Heart left ventricle (tissue), 16 donors: ENCODE data around the gene XCL2. TPM values are rescaled to one million over a fixed set of nuclear protein-coding genes. Genes with fewer than 3 reads are reported as not detected.
"Not testable (repeated sequence)": the region's sequence is repeated elsewhere in the genome, so short reads cannot be mapped to it uniquely, and the experiment has no call there.

Experiments
- ATAC-seq, 4 donors: fragments of 200-7000 bp; cut with Tn5 transposase; one replicate each; pipeline ENCODE4 v1.9.1; 2020 to 2022; ENCODE audit warnings: moderate library complexity in 4 of 4, mild to moderate bottlenecking in 3 of 4, moderate number of reproducible peaks in 1 of 4
- DNase-seq, 5 donors: peaks; one replicate each; pipeline ENCODE4 v3.0.0-alpha.2; 2020
- H3K27ac ChIP-seq, 12 donors: fragments of 200-600 bp; sonication (generic) in 4 of 12; one replicate each; pipeline versions ENCODE4 v1.5.0 to v1.8.0; 2016 to 2022; ENCODE audit warnings: mild to moderate bottlenecking in 2 of 12
- H3K27me3 ChIP-seq, 9 donors: fragments of 200-600 bp; sonication (generic) in 2 of 9; one replicate each; pipeline versions ENCODE4 v1.5.1 to v1.8.0; 2016 to 2022; ENCODE audit warnings: mild to moderate bottlenecking in 3 of 9
- H3K36me3 ChIP-seq, 9 donors: fragments of 200-600 bp; sonication (generic) in 2 of 9; one replicate each; pipeline versions ENCODE4 v1.5.0 to v1.8.0; 2018 to 2022; ENCODE audit warnings: mild to moderate bottlenecking in 2 of 9
- H3K4me1 ChIP-seq, 12 donors: fragments of 200-600 bp; sonication (generic) in 4 of 12; one replicate each; pipeline versions ENCODE4 v1.5.0 to v1.8.0; 2016 to 2022; ENCODE audit warnings: mild to moderate bottlenecking in 3 of 12
- H3K4me3 ChIP-seq, 12 donors: fragments of 200-600 bp; sonication (generic) in 4 of 12; one replicate each; pipeline versions ENCODE4 v1.5.0 to v1.8.0; 2017 to 2022; ENCODE audit warnings: mild to moderate bottlenecking in 9 of 12, moderate library complexity in 4 of 12
- H3K9me3 ChIP-seq, 12 donors: fragments of 200-600 bp; sonication (generic) in 4 of 12; one replicate each; pipeline versions ENCODE4 v1.5.0 to v1.8.0; 2016 to 2022; ENCODE audit warnings: mild to moderate bottlenecking in 1 of 12
- CTCF ChIP-seq, 12 donors: fragments of 200-600 bp; sonication (generic) in 4 of 12; IDR thresholded peaks; one replicate each; pipeline versions ENCODE4 v1.5.0 to v1.8.0; 2018 to 2022; ENCODE audit warnings: antibody characterized with exemption in 12 of 12, mild to moderate bottlenecking in 5 of 12
- POLR2A ChIP-seq, 2 donors: fragments of 450-650 bp; IDR thresholded peaks; one replicate each; pipeline ENCODE4 v1.6.1; 2017; ENCODE audit warnings: antibody characterized with exemption in 2 of 2, mild to moderate bottlenecking in 2 of 2, moderate library complexity in 2 of 2
- WGBS, 4 donors: extraction: QIAGEN DNeasy Blood & Tissue Kit in 2 of 4; methylation state at CpG; one replicate each; pipeline versions ENCODE4 v1.1.5 to v1.1.7; 2013 to 2018; 5-methylcytosine and 5-hydroxymethylcytosine counted together
- intact Hi-C, 10 donors: fragments of 100-400 bp; cut with DNase I; formaldehyde crosslinking; loops; one replicate each; pipeline versions ENCODE4 v1.11.1 to v1.14.2; 2022
- polyA plus RNA-seq, 2 donors: library from polyadenylated mRNA; stranded (reverse); fragments of 200-250 nt; gene quantifications; one replicate each; pipeline ENCODE4 v1.2.3, GENCODE V29; 2013
- total RNA-seq, 9 donors: library from RNA; depleted of rRNA in 2 of 9; stranded (reverse); fragments of >200 nt in 2 of 9; fragmentation: NEBNext Ultra II Directional in 3 of 9; extraction: Animal tissue kit (Norgen Biotek cat#: 25700) in 3 of 9; gene quantifications; one replicate each; pipeline versions ENCODE4 v1.1.0 to v1.2.4, GENCODE V29; 2016 to 2023
- donor health status: ischemic (EF 13 %, LVEDD 7.1; RV severe dilation, severe dysfunction).
- donor health status: healthy with polysubstance abuse.
- donor health status: DM: no; HTN: yes; CAD: no.
- donor health status: DM: no; HTN: no; CAD: no.
- donor health status: ischemic (EF 25% LVEDD 6.9; RV normal size, moderate dysfunction).
- donor health status: ischemic (EF 25% LVEDD 5.7; RV mildly dilated, moderate dysfunction).
- donor health status: healthy.
- donor health status: DM: yes; HTN: yes; CAD: no.
- donor health status: ischemic (EF 35%, LVEDD 5.7; RV mildly dilated, moderate dysfunction).
- donor health status: nonischemic (EF 11% LVEDD 7.7; RV severe dilation, severe dysfunction).
- donor health status: DM: yes; HTN: yes; CAD: no.
- donor health status: PGD.
- donor health status: ischemic (EF 29% LVEDD 5.4; RV normal size, mild dysfunction).
- donor health status: nonischemic (EF 23%, LVEDD 6.1; RV moderate dilation, normal function).

XCL2 gene
- total and polyA plus RNA-seq, 11 donors: 2.7 to 3.6 TPM; not detected in 9

GRCh38 chr1:168581817-168582572, 38.2 kb upstream of the XCL2 start:
- Histone ChIP-seq H3K36me3 (no peaks in the 10 kb centered on the region), H3K9me3 (no peaks in the 10 kb centered on the region), H3K4me3 (no peak overlapping the region), H3K27me3 (no peaks in the 10 kb centered on the region), H3K4me1 (peaks cover 0 to 19% (median 0%) of the 10 kb centered on the region in 12 donors), H3K27ac (no peak overlapping the region)
- intact Hi-C loops: no loop called here
- TF ChIP-seq POLR2A (IDR thresholded peaks at IDR 0.05): no peak
- TF ChIP-seq CTCF (IDR thresholded peaks at IDR 0.05): no peak
- DNase-seq (no peak), ATAC-seq (no peak)
- 85 to 90% (median 89%) methylated on average over 4 of the region's 4 CpGs for WGBS, 4 donors

GRCh38 chr1:168580991-168581390, 37.2 kb upstream of the XCL2 start:
- H3K36me3 ChIP-seq, H3K27ac ChIP-seq, H3K9me3 ChIP-seq, H3K4me3 ChIP-seq, ATAC-seq, DNase-seq, H3K27me3 ChIP-seq, intact Hi-C loops: not testable (repeated sequence)
- peaks cover 0 to 19% (median 0%) of the 10 kb centered on the region in 12 donors for H3K4me1 ChIP-seq
- 63 to 74% (median 70%) methylated on average over 7 of the region's 7 CpGs for WGBS, 4 donors

- intact Hi-C loops, H3K27me3 ChIP-seq, H3K36me3 ChIP-seq, DNase-seq, ATAC-seq, H3K4me3 ChIP-seq, H3K27ac ChIP-seq, H3K9me3 ChIP-seq: not testable (repeated sequence)
- WGBS, 4 donors: 94 to 98% (median 96%) methylated on average over 2 of the region's 2 CpGs
- peaks cover 0 to 15% (median 0%) of the 10 kb centered on the region in 12 donors for H3K4me1 ChIP-seq
Observed at GRCh38 chr1:168580290-168580689, 36.5 kb upstream of the XCL2 start.

GRCh38 chr1:168578531-168579185, 34.9 kb upstream of the XCL2 start:
- WGBS, 4 donors: 26 to 52% (median 34%) methylated on average over 2 of the region's 2 CpGs
- H3K9me3 ChIP-seq, H3K4me1 ChIP-seq, H3K27ac ChIP-seq, H3K27me3 ChIP-seq, H3K36me3 ChIP-seq, ATAC-seq, DNase-seq: not testable (repeated sequence)
- intact Hi-C loops: loop anchor here in 4 of 10 donors (10.0 kb wide), 2 partner anchors 144 to 234 kb away; no protein-coding TSS in a partner anchor
- H3K4me3 ChIP-seq: peak overlapping the region in 1 of 12 donors; percentile 34

- intact Hi-C loops: loop anchor here in 4 of 10 donors (10.0 kb wide), 2 partner anchors 141 to 231 kb away; no protein-coding TSS in a partner anchor
- not testable (repeated sequence) for DNase-seq, ATAC-seq, H3K36me3 ChIP-seq, H3K27ac ChIP-seq, H3K27me3 ChIP-seq, H3K9me3 ChIP-seq, H3K4me1 ChIP-seq
- WGBS, 4 donors: 71 to 85% (median 79%) methylated on average over 4 to 5 of the region's 6 CpGs
- H3K4me3 ChIP-seq: peak within 1 kb of the TSS in 1 of 12 donors; percentile 34
Observed at GRCh38 chr1:168576245-168576688, 32.5 kb upstream of the XCL2 start, which contains the start of gene XCL1. Gene XCL1, plus strand, starts transcription at chr1:168576605. Its CDS starts 33 bp downstream, at chr1:168576638.

GRCh38 chr1:168574234-168574633, 30.4 kb upstream of the XCL2 start:
- H3K27ac ChIP-seq, H3K4me1 ChIP-seq, H3K4me3 ChIP-seq, H3K27me3 ChIP-seq, DNase-seq, H3K9me3 ChIP-seq, H3K36me3 ChIP-seq: not testable (repeated sequence)
- peak in 1 of 4 donors; percentile 66 for ATAC-seq
- peak in 11 of 12 donors; percentile 8 to 57 (median 40) for TF ChIP-seq CTCF (IDR thresholded peaks at IDR 0.05)
- intact Hi-C loops: loop anchor here (2.0 to 10.0 kb wide), 7 partner anchors 132 to 232 kb away; no protein-coding TSS in a partner anchor
- 3 to 6% (median 4%) methylated on average over 3 to 4 of the region's 4 CpGs for WGBS, 4 donors
